Measurements from ENCODE around the gene CKMT1A.
"Not testable (repeated sequence)": the region's sequence is repeated elsewhere in the genome, so short reads cannot be mapped to it uniquely, and the experiment has no call there.

Gene CKMT1A

GRCh38 chr15:43693148-43694022 lies at the start of gene CKMT1A:
Gene CKMT1A (plus strand): TSS chr15:43693859. CDS start chr15:43694051, 192 bp downstream.
- H3K36me3 ChIP-seq (ENCODE audit: control insufficient read depth, insufficient read depth, low read length); H3K9ac ChIP-seq (ENCODE audit: low read length); H3K4me1 ChIP-seq (ENCODE audit: control insufficient read depth, insufficient read depth, low read length); H3K27me3 ChIP-seq (ENCODE audit: control insufficient read depth, insufficient read depth, low read length); H3K4me3 ChIP-seq (ENCODE audit: low read length); H3K9me3 ChIP-seq (ENCODE audit: control insufficient read depth, low read length): not testable (repeated sequence)

GRCh38 chr15:43648649-43649429 lies 44.8 kb upstream of the CKMT1A start, which contains the start of gene CATSPER2:
Gene CATSPER2 (minus strand): TSS chr15:43648844. CDS start chr15:43648061, 783 bp downstream.
- no peaks in the 10 kb centered on the region for H3K36me3 ChIP-seq (ENCODE audit: control insufficient read depth, insufficient read depth, low read length)
- H3K27me3 ChIP-seq (ENCODE audit: control insufficient read depth, insufficient read depth, low read length), result no peaks in the 10 kb centered on the region
- no peak within 1 kb of the TSS for H3K4me3 ChIP-seq (ENCODE audit: low read length)

GRCh38 chr15:43649430-43649926 lies 44.2 kb upstream of the CKMT1A start:
- H3K4me3 ChIP-seq (ENCODE audit: low read length); H3K27me3 ChIP-seq (ENCODE audit: control insufficient read depth, insufficient read depth, low read length); H3K36me3 ChIP-seq (ENCODE audit: control insufficient read depth, insufficient read depth, low read length); H3K4me1 ChIP-seq (ENCODE audit: control insufficient read depth, insufficient read depth, low read length); H3K9me3 ChIP-seq (ENCODE audit: control insufficient read depth, low read length); H3K9ac ChIP-seq (ENCODE audit: low read length): not testable (repeated sequence)

More at GRCh38 chr15:43648649-43649429, 44.8 kb upstream of the CKMT1A start, which contains the start of gene CATSPER2:
- Histone ChIP-seq H3K9me3 (ENCODE audit: control insufficient read depth, low read length) (no peaks in the 10 kb centered on the region), H3K4me1 (ENCODE audit: control insufficient read depth, insufficient read depth, low read length) (no peaks in the 10 kb centered on the region), H3K9ac (ENCODE audit: low read length) (no peak within 1 kb of the TSS)

- not testable (repeated sequence) for H3K27me3 ChIP-seq (ENCODE audit: control insufficient read depth, insufficient read depth, low read length); H3K36me3 ChIP-seq (ENCODE audit: control insufficient read depth, insufficient read depth, low read length); H3K9me3 ChIP-seq (ENCODE audit: control insufficient read depth, low read length); H3K4me1 ChIP-seq (ENCODE audit: control insufficient read depth, insufficient read depth, low read length); H3K4me3 ChIP-seq (ENCODE audit: low read length); H3K9ac ChIP-seq (ENCODE audit: low read length)
These were observed 33.9 kb upstream of the CKMT1A start for GRCh38 chr15:43659727-43660126.

GRCh38 chr15:43662293-43662692 lies 31.4 kb upstream of the CKMT1A start:
- not testable (repeated sequence) for H3K36me3 ChIP-seq (ENCODE audit: control insufficient read depth, insufficient read depth, low read length); H3K9me3 ChIP-seq (ENCODE audit: control insufficient read depth, low read length); H3K4me3 ChIP-seq (ENCODE audit: low read length); H3K4me1 ChIP-seq (ENCODE audit: control insufficient read depth, insufficient read depth, low read length); H3K9ac ChIP-seq (ENCODE audit: low read length); H3K27me3 ChIP-seq (ENCODE audit: control insufficient read depth, insufficient read depth, low read length)

GRCh38 chr15:43663333-43663732 lies 30.3 kb upstream of the CKMT1A start:
- not testable (repeated sequence) for H3K27me3 ChIP-seq (ENCODE audit: control insufficient read depth, insufficient read depth, low read length); H3K9me3 ChIP-seq (ENCODE audit: control insufficient read depth, low read length); H3K4me1 ChIP-seq (ENCODE audit: control insufficient read depth, insufficient read depth, low read length); H3K9ac ChIP-seq (ENCODE audit: low read length); H3K4me3 ChIP-seq (ENCODE audit: low read length); H3K36me3 ChIP-seq (ENCODE audit: control insufficient read depth, insufficient read depth, low read length)

GRCh38 chr15:43666177-43666576 lies 27.5 kb upstream of the CKMT1A start:
- H3K9ac ChIP-seq (ENCODE audit: low read length); H3K4me3 ChIP-seq (ENCODE audit: low read length); H3K9me3 ChIP-seq (ENCODE audit: control insufficient read depth, low read length); H3K36me3 ChIP-seq (ENCODE audit: control insufficient read depth, insufficient read depth, low read length); H3K4me1 ChIP-seq (ENCODE audit: control insufficient read depth, insufficient read depth, low read length); H3K27me3 ChIP-seq (ENCODE audit: control insufficient read depth, insufficient read depth, low read length): not testable (repeated sequence)

- H3K9me3 ChIP-seq (ENCODE audit: control insufficient read depth, low read length); H3K27me3 ChIP-seq (ENCODE audit: control insufficient read depth, insufficient read depth, low read length); H3K9ac ChIP-seq (ENCODE audit: low read length); H3K4me1 ChIP-seq (ENCODE audit: control insufficient read depth, insufficient read depth, low read length); H3K36me3 ChIP-seq (ENCODE audit: control insufficient read depth, insufficient read depth, low read length); H3K4me3 ChIP-seq (ENCODE audit: low read length): not testable (repeated sequence)
These were observed 19.5 kb upstream of the CKMT1A start for GRCh38 chr15:43674175-43674574.

GRCh38 chr15:43689604-43690301 lies 3.9 kb upstream of the CKMT1A start:
- not testable (repeated sequence) for H3K9me3 ChIP-seq (ENCODE audit: control insufficient read depth, low read length); H3K4me3 ChIP-seq (ENCODE audit: low read length); H3K9ac ChIP-seq (ENCODE audit: low read length); H3K27me3 ChIP-seq (ENCODE audit: control insufficient read depth, insufficient read depth, low read length); H3K36me3 ChIP-seq (ENCODE audit: control insufficient read depth, insufficient read depth, low read length); H3K4me1 ChIP-seq (ENCODE audit: control insufficient read depth, insufficient read depth, low read length)

- not testable (repeated sequence) for H3K4me1 ChIP-seq (ENCODE audit: control insufficient read depth, insufficient read depth, low read length); H3K36me3 ChIP-seq (ENCODE audit: control insufficient read depth, insufficient read depth, low read length); H3K4me3 ChIP-seq (ENCODE audit: low read length); H3K9me3 ChIP-seq (ENCODE audit: control insufficient read depth, low read length); H3K9ac ChIP-seq (ENCODE audit: low read length); H3K27me3 ChIP-seq (ENCODE audit: control insufficient read depth, insufficient read depth, low read length)
These were observed 980 bp upstream of the CKMT1A start for GRCh38 chr15:43692679-43693078.

- H3K27me3 ChIP-seq (ENCODE audit: control insufficient read depth, insufficient read depth, low read length), result no peaks in the 10 kb centered on the region
These were observed 8.5 kb downstream of the CKMT1A start for GRCh38 chr15:43702174-43702573.

More at GRCh38 chr15:43702174-43702573, 8.5 kb downstream of the CKMT1A start:
- Histone ChIP-seq H3K36me3 (ENCODE audit: control insufficient read depth, insufficient read depth, low read length) (no peaks in the 10 kb centered on the region), H3K4me1 (ENCODE audit: control insufficient read depth, insufficient read depth, low read length) (no peaks in the 10 kb centered on the region), H3K9me3 (ENCODE audit: control insufficient read depth, low read length) (no peaks in the 10 kb centered on the region), H3K9ac (ENCODE audit: low read length) (no peak overlapping the region), H3K4me3 (ENCODE audit: low read length) (no peak overlapping the region)

All from mucosa of stomach (tissue), 1 donor.